K562 (cell line): ENCODE results near the gene GALR3. TPM values are rescaled to one million over a fixed set of nuclear protein-coding genes. Genes with fewer than 3 reads are reported as not detected.

ENCODE experiments used
- C11orf30 ChIP-seq: fragments of 450-650 bp; IDR thresholded peaks from 2 replicates; pipeline ENCODE4 v1.6.1; 2016; ENCODE audit warnings: low read depth, mild to moderate bottlenecking
- GABPA ChIP-seq: fragments of 200-800 bp; sonication (Bioruptor generic); conservative IDR thresholded peaks from 2 replicates; pipeline ENCODE4 v1.6.1; 2016; ENCODE audit warnings: low read depth, missing genetic modification characterization, missing compliant biosample characterization
- GTF2F1 ChIP-seq: IDR thresholded peaks from 2 replicates; pipeline ENCODE4 v1.6.1; 2011; ENCODE audit warnings: low read depth, low read length, improper control_type of control experiment
- HCFC1 ChIP-seq: IDR thresholded peaks from 2 replicates; pipeline ENCODE4 v1.6.1; 2012; ENCODE audit warnings: low read depth, low read length, improper control_type of control experiment
- MXI1 ChIP-seq: IDR thresholded peaks from 2 replicates; pipeline ENCODE4 v1.6.1; 2011; ENCODE audit warnings: low read depth, mild to moderate bottlenecking, improper control_type of control experiment, low read length
- NFIX ChIP-seq: fragments of 250-450 bp; sonication (Bioruptor Pico); IDR thresholded peaks from 2 replicates; pipeline ENCODE4 v1.4.0; 2020; ENCODE audit warnings: low read depth, mild to moderate bottlenecking, moderate library complexity
- PHB2 ChIP-seq: fragments of 450-650 bp; IDR thresholded peaks from 2 replicates; pipeline ENCODE4 v1.6.1; 2017; ENCODE audit warnings: low read depth
- RAD21 ChIP-seq, 2 experiments: fragments of 250-450 bp in 1 of 2; fragments of 450-650 bp in 1 of 2; sonication (Bioruptor Pico) in 1 of 2; formaldehyde crosslinking in 1 of 2; IDR thresholded peaks in 1 of 2; conservative IDR thresholded peaks in 1 of 2; 2 replicates each; pipeline versions ENCODE4 v1.4.0 to v1.8.0; 2020 to 2022; ENCODE audit warnings: mild to moderate bottlenecking in 2 of 2, moderate library complexity in 1 of 2
- RFX7 ChIP-seq: fragments of 250-450 bp; sonication (Bioruptor Pico); IDR thresholded peaks from 2 replicates; pipeline ENCODE4 v1.5.1; 2021; ENCODE audit warnings: mild to moderate bottlenecking
- SIN3B ChIP-seq: fragments of 450-650 bp; IDR thresholded peaks from 2 replicates; pipeline ENCODE4 v1.6.1; 2017; ENCODE audit warnings: low read depth, mild to moderate bottlenecking, moderate library complexity
- SMAD1 ChIP-seq: fragments of 150-350 bp; IDR thresholded peaks from 2 replicates; pipeline ENCODE4 v1.6.1; 2014; ENCODE audit warnings: low read length, low read depth; ENCODE audit not compliant: partially characterized antibody
- TFAM ChIP-seq: fragments of 250-450 bp; sonication (Bioruptor Pico); conservative IDR thresholded peaks from 2 replicates; pipeline ENCODE4 v1.5.0; 2021; ENCODE audit warnings: mild to moderate bottlenecking, moderate library complexity
- ZBTB26 ChIP-seq: fragments of 450-650 bp; formaldehyde crosslinking; IDR thresholded peaks from 2 replicates; pipeline ENCODE4 v1.4.0; 2022; ENCODE audit warnings: missing genetic modification characterization
- ZC3H4 ChIP-seq: sonication (generic); formaldehyde crosslinking; IDR thresholded peaks from 2 replicates; pipeline ENCODE4 v1.9.0; 2021; ENCODE audit warnings: missing genetic modification reagents, borderline replicate concordance
- ZNF445 ChIP-seq: fragments of 250-450 bp; sonication (Bioruptor Pico); IDR thresholded peaks from 2 replicates; pipeline ENCODE4 v1.4.0; 2020; ENCODE audit warnings: low read depth, mild to moderate bottlenecking, moderate library complexity
- ZSCAN32 ChIP-seq: fragments of 450-650 bp; formaldehyde crosslinking; IDR thresholded peaks from 2 replicates; pipeline ENCODE4 v1.4.0; 2020; ENCODE audit warnings: mild to moderate bottlenecking, moderate library complexity
- polyA plus RNA-seq, 8 experiments: library from polyadenylated mRNA; depleted of rRNA in 4 of 8; stranded (reverse) in 5 of 8; unstranded in 3 of 8; fragments of >200 nt; fragmentation: Nextera tagmentation in 2 of 8; fragmentation: Illumina TruSeq in 1 of 8; extraction: Ambion mirVana in 2 of 8; extraction: Trizol in 1 of 8; gene quantifications; 2 replicates each; pipeline versions ENCODE4 v1.2.1 to v1.2.3, GENCODE V29; 2011 to 2014; ENCODE audit warnings: inconsistent platforms in 1 of 8, missing spikeins in 1 of 8
- total RNA-seq, 7 experiments: library from RNA; depleted of rRNA in 6 of 7; stranded (reverse); fragments of >200 nt in 6 of 7; fragmentation: Illumina TruSeq in 2 of 7; extraction: Trizol in 2 of 7; gene quantifications; 2 replicates each; pipeline versions ENCODE4 v1.2.1 to v1.2.3, GENCODE V29; 2011 to 2021; ENCODE audit warnings: low replicate concordance in 1 of 7
- TF ChIP-seq, protein P1 (sequence below): sonication (generic); formaldehyde crosslinking; IDR thresholded peaks from 2 replicates; pipeline ENCODE4 v1.8.0; 2022; ENCODE audit warnings: mild to moderate bottlenecking, missing genetic modification reagents
- TF ChIP-seq, protein P2 (sequence below): sonication (generic); formaldehyde crosslinking; IDR thresholded peaks from 2 replicates; pipeline ENCODE4 v1.8.1; 2022; ENCODE audit warnings: missing genetic modification reagents
- TF ChIP-seq, protein P3 (sequence below): fragments of 450-650 bp; IDR thresholded peaks from 2 replicates; pipeline ENCODE4 v1.6.1; 2017; ENCODE audit warnings: mild to moderate bottlenecking, moderate library complexity

Gene GALR3
- total and polyA plus RNA-seq, 9 of the 15 experiments (the other 6 are each of a cell fraction or from before 2014, with no cell fraction given), result 0.13 TPM; not detected in 8

DNA sequence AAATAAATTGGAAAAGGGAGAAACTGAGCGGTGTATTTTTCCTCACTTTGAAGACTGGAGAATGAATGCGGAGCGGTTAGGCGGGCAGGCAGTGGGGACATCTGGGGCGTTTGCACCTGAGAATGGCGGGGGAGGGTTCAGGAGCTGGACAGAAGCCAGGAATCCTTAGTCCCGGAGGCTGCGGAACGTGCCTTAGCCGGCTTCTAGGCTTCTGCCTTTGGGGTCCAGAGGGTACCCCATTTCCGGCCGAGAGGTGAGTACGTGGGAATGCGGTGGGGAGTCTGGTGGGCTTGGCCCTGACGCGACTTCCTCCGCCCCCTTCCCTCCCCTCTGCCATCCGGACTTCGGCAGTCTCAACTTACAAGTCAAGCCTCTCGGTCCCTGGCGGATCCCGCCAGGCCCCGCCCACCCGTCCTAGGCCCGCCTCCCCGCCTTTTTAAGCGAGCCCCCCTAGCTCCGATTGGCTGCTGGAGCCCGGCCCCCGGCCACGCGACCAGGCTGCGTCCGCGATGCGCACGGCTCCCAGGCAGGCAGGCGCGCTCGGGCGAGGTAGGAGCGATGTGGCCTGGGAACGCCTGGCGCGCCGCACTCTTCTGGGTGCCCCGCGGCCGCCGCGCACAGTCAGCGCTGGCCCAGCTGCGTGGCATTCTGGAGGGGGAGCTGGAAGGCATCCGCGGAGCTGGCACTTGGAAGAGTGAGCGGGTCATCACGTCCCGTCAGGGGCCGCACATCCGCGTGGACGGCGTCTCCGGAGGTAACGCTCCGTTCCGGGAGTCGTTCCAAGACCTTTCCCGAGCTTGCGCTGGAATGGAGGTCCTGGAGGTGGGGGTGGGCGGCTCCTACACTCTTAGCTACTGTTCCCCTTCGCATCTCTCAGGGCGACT is 15.5 kb upstream of the GALR3 start, which contains the start of gene GCAT (continued):
- TF ChIP-seq, protein P1, sequence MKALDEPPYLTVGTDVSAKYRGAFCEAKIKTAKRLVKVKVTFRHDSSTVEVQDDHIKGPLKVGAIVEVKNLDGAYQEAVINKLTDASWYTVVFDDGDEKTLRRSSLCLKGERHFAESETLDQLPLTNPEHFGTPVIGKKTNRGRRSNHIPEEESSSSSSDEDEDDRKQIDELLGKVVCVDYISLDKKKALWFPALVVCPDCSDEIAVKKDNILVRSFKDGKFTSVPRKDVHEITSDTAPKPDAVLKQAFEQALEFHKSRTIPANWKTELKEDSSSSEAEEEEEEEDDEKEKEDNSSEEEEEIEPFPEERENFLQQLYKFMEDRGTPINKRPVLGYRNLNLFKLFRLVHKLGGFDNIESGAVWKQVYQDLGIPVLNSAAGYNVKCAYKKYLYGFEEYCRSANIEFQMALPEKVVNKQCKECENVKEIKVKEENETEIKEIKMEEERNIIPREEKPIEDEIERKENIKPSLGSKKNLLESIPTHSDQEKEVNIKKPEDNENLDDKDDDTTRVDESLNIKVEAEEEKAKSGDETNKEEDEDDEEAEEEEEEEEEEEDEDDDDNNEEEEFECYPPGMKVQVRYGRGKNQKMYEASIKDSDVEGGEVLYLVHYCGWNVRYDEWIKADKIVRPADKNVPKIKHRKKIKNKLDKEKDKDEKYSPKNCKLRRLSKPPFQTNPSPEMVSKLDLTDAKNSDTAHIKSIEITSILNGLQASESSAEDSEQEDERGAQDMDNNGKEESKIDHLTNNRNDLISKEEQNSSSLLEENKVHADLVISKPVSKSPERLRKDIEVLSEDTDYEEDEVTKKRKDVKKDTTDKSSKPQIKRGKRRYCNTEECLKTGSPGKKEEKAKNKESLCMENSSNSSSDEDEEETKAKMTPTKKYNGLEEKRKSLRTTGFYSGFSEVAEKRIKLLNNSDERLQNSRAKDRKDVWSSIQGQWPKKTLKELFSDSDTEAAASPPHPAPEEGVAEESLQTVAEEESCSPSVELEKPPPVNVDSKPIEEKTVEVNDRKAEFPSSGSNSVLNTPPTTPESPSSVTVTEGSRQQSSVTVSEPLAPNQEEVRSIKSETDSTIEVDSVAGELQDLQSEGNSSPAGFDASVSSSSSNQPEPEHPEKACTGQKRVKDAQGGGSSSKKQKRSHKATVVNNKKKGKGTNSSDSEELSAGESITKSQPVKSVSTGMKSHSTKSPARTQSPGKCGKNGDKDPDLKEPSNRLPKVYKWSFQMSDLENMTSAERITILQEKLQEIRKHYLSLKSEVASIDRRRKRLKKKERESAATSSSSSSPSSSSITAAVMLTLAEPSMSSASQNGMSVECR (CRISPR knock-in tag), result peak; percentile 81
- peak; percentile 46; the same call in 1 of the 2 replicates for TF ChIP-seq HCFC1
- no peak for TF ChIP-seq RFX7 (CRISPR knock-in tag)
- TF ChIP-seq NFIX (CRISPR knock-in tag), result no peak
- peak; percentile 16; the same call in 1 of the 2 replicates for TF ChIP-seq C11orf30
- TF ChIP-seq, protein P2, sequence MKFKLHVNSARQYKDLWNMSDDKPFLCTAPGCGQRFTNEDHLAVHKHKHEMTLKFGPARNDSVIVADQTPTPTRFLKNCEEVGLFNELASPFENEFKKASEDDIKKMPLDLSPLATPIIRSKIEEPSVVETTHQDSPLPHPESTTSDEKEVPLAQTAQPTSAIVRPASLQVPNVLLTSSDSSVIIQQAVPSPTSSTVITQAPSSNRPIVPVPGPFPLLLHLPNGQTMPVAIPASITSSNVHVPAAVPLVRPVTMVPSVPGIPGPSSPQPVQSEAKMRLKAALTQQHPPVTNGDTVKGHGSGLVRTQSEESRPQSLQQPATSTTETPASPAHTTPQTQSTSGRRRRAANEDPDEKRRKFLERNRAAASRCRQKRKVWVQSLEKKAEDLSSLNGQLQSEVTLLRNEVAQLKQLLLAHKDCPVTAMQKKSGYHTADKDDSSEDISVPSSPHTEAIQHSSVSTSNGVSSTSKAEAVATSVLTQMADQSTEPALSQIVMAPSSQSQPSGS (CRISPR knock-in tag), result no peak
- no peak for TF ChIP-seq PHB2
- peak; percentile 42; the same call in 1 of the 2 replicates for TF ChIP-seq GABPA (tag)
- no peak for TF ChIP-seq ZSCAN32 (CRISPR knock-in tag)
- TF ChIP-seq SMAD1, result peak; percentile 61
- TF ChIP-seq ZBTB26 (CRISPR knock-in tag), result no peak
- TF ChIP-seq RAD21 (CRISPR knock-in tag; conservative IDR thresholded peaks at IDR 0.05 in 1 of 2, IDR thresholded peaks at IDR 0.05 in 1 of 2), result no peak
- no peak for TF ChIP-seq GTF2F1
- no peak for TF ChIP-seq ZC3H4 (CRISPR knock-in tag)
- TF ChIP-seq, protein P3, sequence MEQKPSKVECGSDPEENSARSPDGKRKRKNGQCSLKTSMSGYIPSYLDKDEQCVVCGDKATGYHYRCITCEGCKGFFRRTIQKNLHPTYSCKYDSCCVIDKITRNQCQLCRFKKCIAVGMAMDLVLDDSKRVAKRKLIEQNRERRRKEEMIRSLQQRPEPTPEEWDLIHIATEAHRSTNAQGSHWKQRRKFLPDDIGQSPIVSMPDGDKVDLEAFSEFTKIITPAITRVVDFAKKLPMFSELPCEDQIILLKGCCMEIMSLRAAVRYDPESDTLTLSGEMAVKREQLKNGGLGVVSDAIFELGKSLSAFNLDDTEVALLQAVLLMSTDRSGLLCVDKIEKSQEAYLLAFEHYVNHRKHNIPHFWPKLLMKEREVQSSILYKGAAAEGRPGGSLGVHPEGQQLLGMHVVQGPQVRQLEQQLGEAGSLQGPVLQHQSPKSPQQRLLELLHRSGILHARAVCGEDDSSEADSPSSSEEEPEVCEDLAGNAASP, result no peak
- no peak for TF ChIP-seq TFAM (CRISPR knock-in tag)
- no peak for TF ChIP-seq ZNF445 (CRISPR knock-in tag)
- TF ChIP-seq MXI1, result peak; percentile 56; the same call in 1 of the 2 replicates
- peak; percentile 72; the same call in 1 of the 2 replicates for TF ChIP-seq SIN3B
